ENCODE measurements around the gene ALB.

GRCh38 chr4:73451404-73451803 is 47.3 kb downstream of the ALB start:
- TF ChIP-seq CTCF (IDR thresholded peaks at IDR 0.05) (no peak), POLR2A (IDR thresholded peaks at IDR 0.05) (no peak)
